ENCODE results near the gene CALN1.

The CALN1 gene

GRCh38 chr7:72048420-72048819 is 363.7 kb downstream of the CALN1 start:
- no peak for DNase-seq (ENCODE audit: low read depth in 2 of 3, low spot score in 1 of 3)

DNA sequence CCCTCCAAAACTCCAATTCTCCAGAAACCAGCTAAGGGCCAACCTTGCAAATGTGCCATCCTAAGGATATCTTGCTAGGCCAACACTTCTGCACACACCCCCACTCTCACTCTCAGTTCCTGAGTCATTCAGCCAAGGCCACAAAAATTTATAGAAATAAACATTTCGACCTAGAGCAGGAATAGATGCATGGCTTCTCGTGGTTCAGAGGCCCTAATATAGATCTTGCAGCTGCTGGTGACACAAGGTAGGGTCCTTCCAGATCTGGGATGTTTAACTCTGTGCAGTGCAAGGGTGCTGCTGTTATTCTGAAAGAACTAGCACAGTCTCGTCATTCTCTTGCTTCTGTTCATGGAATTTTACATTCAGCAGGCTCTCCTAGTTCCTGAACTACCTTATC is 369.3 kb downstream of the CALN1 start:
- no peak for DNase-seq (ENCODE audit: low read depth in 2 of 3, low spot score in 1 of 3)

GRCh38 chr7:72040641-72041040 is 371.5 kb downstream of the CALN1 start:
- DNase-seq (ENCODE audit: low read depth in 2 of 3, low spot score in 1 of 3) = no peak

GRCh38 chr7:72039460-72039859 is 372.7 kb downstream of the CALN1 start:
- no peak for DNase-seq (ENCODE audit: low read depth in 2 of 3, low spot score in 1 of 3)

DNA sequence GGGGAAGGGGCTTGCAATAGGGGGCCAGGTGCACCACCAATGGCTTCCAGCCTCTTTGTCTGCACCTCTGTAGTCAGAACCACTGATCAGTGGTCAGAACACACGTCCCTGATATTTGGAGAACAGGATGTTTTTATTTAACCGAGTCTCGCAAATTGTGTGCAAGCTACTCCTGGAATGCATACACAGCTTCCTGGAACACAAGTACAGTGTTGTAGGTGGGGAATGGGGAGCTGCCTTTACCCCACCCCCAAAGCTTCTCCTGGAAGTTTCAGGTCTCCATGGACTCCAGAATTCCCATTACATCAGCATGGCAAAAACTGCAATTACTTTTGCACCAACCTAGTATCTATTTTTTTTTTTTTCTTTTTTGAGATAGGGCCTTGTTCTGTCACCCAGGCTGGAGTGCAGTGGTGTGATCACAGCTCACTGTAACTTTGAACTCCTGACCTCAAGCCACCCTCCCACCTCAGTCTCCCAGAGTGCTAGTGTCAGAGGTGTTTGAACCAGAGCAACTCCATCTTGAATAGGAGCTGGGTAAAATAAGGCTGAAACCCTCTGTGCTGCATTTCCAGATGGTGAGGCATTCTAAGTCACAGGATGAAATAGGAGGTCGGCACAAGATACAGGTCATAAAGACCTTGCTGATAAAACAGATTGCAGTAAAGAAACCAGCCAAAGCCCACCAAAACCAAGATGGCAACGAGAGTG is 374.0 kb downstream of the CALN1 start:
- no peak for DNase-seq (ENCODE audit: low read depth in 2 of 3, low spot score in 1 of 3)

GRCh38 chr7:72037516-72037915 is 374.6 kb downstream of the CALN1 start:
- no peak for DNase-seq (ENCODE audit: low read depth in 2 of 3, low spot score in 1 of 3)

- DNase-seq (ENCODE audit: low read depth in 2 of 3, low spot score in 1 of 3) = no peak
Observed at GRCh38 chr7:72035266-72035665, 376.9 kb downstream of the CALN1 start.

DNA sequence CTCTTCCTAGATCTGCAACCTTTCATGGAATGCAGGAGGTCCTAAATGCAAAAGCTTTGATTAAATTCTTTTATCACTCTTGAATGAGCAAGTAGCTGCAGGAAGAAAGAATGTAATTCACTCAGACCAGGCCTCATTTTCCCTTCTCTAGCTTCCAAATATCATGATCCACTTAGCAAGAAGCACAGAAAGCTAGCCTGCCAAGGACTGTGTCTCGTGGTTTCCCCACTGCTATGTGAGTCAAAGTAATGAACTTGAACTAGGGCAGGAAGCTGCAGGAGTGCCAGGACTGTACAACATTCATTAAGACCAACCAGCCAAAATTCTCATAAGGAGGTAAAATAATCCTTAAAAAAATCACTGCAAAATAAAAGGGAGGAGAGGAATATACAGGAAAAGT is 379.2 kb downstream of the CALN1 start:
- no peak for DNase-seq (ENCODE audit: low read depth in 2 of 3, low spot score in 1 of 3)

- DNase-seq (ENCODE audit: low read depth in 2 of 3, low spot score in 1 of 3) = no peak
Observed at GRCh38 chr7:72030994-72031667, 381.0 kb downstream of the CALN1 start.

GRCh38 chr7:72028267-72028666 is 383.9 kb downstream of the CALN1 start:
- DNase-seq (ENCODE audit: low read depth in 2 of 3, low spot score in 1 of 3) = no peak

GRCh38 chr7:72025381-72025960 is 386.7 kb downstream of the CALN1 start:
- DNase-seq (ENCODE audit: low read depth in 2 of 3, low spot score in 1 of 3) = no peak

DNA sequence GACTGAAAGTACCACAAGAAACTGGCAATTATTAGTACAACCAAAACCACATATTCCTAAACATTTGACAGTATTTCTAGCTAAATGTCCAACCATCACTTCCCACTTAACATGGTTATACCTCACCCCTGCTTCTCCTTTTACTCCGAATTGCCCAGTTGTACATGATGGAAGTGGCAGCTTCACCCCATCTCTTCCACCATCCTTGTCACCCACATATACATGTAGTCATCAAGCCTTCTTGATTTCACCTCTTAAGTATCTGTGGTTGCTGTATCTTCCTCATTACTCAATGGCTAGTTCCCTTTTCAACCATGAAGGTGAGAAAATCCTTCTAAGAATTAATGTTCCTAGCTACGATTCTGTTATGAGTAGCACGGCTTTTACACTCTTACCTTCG is 388.2 kb downstream of the CALN1 start:
- DNase-seq (ENCODE audit: low read depth in 2 of 3, low spot score in 1 of 3) = no peak

- no peak for DNase-seq (ENCODE audit: low read depth in 2 of 3, low spot score in 1 of 3)
Observed at GRCh38 chr7:72021716-72022115, 390.4 kb downstream of the CALN1 start.

DNA sequence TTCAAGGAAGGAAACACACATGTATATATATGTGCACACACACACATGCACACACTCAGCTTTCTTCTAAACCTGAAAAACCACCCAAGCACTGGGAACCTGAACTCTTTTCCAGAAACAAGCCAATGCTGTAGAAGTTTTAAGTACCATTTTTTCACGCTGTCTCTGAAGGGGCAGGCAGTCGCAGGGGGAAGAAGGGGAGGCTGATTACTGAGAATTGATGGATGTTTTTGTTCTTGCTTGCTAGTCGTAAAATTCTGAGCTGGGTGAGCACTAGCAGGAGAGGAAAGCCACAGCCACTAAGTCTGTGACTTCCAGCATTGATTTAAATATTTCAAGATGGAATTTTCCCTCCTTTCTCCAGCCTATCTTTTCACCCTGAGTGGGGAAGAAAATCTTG is 391.8 kb downstream of the CALN1 start:
- no peak for DNase-seq (ENCODE audit: low read depth in 2 of 3, low spot score in 1 of 3)

- no peak for DNase-seq (ENCODE audit: low read depth in 2 of 3, low spot score in 1 of 3)
Observed at GRCh38 chr7:72019436-72019835, 392.7 kb downstream of the CALN1 start.

DNA sequence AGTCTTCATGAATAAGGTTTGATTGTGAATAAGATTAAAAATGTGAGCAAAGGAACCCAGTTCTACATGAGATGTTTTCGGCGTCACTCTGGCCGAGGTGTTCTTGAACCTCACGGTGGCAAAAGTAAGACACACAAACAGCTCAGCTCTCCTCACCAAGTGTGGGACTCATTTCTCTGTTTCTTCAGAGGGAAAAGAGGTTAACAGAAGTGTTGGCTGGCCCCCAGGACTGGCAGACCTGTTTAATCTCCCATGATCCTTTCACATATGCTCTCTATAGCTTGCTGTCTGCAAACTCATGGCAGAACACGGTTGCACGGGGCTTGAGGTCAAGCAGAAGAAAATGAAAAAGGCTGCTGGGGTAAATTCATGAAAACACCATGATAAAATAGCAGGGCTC is 394.4 kb downstream of the CALN1 start:
- no peak for DNase-seq (ENCODE audit: low read depth in 2 of 3, low spot score in 1 of 3)

GRCh38 chr7:72016574-72016973 is 395.6 kb downstream of the CALN1 start:
- DNase-seq (ENCODE audit: low read depth in 2 of 3, low spot score in 1 of 3) = no peak

DNA sequence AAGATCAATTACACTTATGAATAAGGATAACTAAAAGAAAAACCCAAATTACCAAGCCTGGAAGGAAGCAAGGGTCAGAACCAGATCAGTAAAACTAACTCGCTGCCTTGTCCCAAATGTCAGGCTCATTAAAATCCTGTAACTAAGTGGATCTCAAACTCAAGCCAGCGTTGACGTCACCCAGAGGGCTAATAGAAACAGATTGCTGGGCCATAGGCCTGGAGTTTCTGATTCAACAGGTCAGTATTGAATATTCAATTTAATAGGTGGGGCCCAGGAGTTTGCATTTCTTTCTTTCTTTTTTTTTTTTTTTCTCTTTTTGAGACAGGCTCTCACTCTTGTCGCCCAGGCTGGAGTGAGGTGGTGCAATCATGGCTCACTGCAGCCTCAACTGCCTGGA is 397.0 kb downstream of the CALN1 start:
- no peak for DNase-seq (ENCODE audit: low read depth in 2 of 3, low spot score in 1 of 3)

GRCh38 chr7:72007018-72007417 is 405.1 kb downstream of the CALN1 start:
- DNase-seq (ENCODE audit: low read depth in 2 of 3, low spot score in 1 of 3) = no peak

GRCh38 chr7:72003236-72003635 is 408.9 kb downstream of the CALN1 start:
- no peak for DNase-seq (ENCODE audit: low read depth in 2 of 3, low spot score in 1 of 3)

DNA sequence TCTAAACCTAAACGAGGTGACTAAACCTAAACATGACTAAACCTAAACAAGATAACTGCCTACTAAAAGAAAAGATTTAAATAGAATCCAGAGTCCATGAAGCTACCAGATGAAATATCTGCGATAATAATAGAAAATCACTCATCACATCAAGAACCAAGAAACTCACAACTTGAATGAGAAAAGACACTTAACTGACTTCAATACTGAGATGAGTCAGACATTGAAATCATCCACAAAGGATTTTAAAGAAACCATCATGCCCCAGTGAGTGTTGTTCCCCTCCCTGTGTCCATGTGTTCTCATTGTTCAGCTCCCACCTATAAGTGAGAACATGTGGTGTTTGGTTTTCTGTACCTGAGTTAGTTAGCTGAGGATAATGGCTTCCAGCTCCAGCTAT is 416.0 kb downstream of the CALN1 start:
- DNase-seq (ENCODE audit: low read depth in 2 of 3, low spot score in 1 of 3) = no peak

- DNase-seq (ENCODE audit: low read depth in 2 of 3, low spot score in 1 of 3) = no peak
Observed at GRCh38 chr7:71995111-71995510, 417.0 kb downstream of the CALN1 start.

- DNase-seq (ENCODE audit: low read depth in 2 of 3, low spot score in 1 of 3) = no peak
Observed at GRCh38 chr7:71991586-71991985, 420.6 kb downstream of the CALN1 start.

Data from stimulated activated CD4-positive, alpha-beta T cell treated with anti-CD3 and anti-CD28 coated beads, Interleukin-12 subunit alpha, Interleukin-12 subunit beta, amount 100 ng/mL, for 48 hours (primary cell).